Activated T-helper 9 cell treated with anti-CD3 and anti-CD28 coated beads, Interleukin-2, amount 50 U/mL, for 16 hours (primary cell): ENCODE measurements around the gene GASK1A.

Experiments used
- DNase-seq: peaks from one replicate; pipeline ENCODE4 v3.0.0-alpha.2; 2020; ENCODE audit warnings: low read depth

The GASK1A gene

DNA sequence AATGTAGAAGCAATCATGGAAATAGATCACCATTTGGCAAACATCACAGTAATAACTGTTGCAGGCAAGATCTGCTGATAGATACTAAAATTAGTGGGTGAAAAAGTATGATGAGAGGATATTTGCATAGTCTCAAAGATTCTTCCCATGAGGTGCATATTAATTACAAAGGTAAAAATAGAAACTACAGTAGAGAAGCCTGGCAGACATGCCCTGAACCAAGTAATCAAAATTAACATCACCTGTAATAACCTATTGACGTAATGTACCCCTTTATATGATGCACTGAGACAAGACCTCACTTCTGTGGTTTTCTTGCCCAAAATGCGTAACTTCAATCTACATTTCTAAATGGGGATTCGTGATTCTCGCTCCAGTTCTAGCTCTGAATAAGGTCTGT, 112.4 kb downstream of the GASK1A start:
- no peak for DNase-seq

DNA sequence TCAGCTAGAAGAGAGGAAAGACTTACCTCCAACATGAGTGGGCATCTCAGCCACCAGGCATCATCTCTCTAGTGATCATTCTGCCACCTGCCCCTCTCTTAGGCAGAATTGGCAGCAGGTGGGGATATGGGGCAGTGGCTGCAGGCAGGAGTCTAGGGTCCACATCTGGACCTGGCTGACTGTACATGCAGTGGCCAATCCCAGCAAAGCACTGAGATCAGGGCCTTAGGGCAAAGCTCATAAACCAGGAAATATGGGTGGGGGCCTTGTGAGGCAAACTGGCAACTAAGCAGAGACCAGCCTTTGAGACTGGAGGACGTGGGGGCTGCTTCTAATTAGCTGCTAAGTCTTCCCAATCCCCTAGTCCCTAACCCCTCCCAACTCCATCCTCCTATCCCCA, 113.9 kb downstream of the GASK1A start:
- no peak for DNase-seq

DNA sequence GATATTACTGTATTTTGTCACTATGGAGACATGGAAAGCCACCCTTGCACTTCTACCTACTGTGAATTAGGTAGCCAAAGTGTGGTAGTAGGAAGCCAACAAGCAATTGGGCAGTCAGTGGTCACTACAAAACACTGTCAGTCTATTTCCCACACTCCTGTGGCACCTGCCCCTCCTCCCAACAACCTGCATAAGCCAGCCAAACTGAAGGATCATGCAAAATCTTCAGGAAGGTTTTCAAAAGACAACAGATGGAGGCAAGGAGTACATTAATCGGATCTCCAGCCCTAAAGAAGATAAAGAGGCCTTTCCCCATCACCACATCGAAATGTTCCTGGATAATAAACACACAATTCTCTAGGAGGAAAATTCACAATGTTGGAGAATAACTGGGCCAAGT, 114.9 kb downstream of the GASK1A start:
- DNase-seq = no peak

DNA sequence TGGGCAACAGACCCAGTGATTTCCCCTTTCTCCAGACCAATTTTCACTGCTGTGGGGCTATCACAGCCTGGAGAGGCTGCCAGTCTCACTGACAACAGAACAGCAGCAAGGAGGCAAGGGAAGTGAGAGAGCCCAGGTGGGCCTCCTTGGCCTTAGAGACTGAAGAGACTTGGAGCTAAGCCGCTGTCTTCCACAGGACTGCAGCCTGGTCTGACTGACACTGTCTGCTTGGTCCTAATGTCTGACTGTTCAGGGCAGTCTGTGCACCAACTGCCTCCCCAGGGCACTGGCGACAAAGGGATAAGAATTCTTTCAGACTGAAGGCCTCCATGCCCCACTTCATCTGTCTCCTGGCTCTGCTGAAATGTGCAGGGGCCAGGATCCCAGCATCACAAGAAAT, 115.3 kb downstream of the GASK1A start:
- DNase-seq = no peak

DNA sequence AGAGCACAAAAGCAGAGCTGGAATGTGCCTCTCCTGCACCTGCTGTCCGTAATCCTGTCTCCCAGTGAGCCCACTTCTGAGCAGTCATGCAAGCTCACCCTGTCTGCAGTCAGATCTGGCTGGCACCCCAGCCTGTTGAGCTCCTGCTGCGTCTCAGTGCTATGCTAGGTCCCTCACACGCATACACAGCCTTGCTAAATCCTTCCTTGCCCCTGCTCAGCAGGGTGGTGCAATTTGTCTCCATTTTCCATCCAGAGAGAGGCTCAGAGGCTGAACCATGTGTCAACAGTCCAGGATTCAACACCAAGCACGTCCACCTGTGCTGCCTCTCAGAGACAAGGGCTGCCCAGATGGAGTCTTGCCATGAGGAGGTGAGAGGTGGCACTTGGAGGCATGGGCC, 115.7 kb downstream of the GASK1A start:
- no peak for DNase-seq

DNA sequence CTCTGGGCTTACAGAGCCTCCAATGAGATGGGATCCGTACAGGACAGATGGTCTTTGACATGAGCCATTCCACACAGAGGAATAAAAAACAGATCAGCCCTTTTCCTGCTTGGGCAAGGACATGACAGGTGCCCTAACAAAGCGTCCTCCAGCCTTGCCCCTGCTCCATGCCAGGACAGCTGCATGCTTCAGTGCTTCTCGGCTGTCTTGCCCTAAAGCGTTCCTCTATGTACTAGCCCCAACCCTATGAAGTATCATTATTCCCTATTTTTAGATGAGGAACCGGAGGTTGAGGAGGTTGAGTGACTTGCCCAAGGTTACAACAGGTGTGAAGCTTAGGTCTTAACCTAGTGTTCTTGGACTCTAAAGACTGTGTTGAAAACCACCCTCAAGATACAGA, 116.3 kb downstream of the GASK1A start:
- DNase-seq = no peak

DNA sequence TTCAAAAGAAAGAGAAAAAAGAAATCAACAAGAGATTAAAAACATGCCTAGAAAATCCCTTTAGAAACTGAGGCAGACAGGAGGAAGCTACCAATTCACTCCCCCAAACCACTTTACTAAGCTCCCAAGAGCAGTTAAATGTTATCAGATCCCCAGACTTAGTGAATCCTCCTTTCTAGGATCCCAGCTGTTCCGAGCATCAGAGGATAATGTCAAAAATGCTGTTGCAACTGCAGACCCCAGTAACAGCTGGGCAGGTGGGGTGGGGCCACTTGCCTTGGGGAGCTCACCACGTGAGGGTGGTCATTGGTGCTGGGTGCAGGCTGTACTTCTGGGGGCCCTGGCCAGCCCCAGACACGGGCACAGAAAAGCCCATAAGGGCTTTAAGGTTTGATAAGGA, 117.7 kb downstream of the GASK1A start:
- DNase-seq = no peak

DNA sequence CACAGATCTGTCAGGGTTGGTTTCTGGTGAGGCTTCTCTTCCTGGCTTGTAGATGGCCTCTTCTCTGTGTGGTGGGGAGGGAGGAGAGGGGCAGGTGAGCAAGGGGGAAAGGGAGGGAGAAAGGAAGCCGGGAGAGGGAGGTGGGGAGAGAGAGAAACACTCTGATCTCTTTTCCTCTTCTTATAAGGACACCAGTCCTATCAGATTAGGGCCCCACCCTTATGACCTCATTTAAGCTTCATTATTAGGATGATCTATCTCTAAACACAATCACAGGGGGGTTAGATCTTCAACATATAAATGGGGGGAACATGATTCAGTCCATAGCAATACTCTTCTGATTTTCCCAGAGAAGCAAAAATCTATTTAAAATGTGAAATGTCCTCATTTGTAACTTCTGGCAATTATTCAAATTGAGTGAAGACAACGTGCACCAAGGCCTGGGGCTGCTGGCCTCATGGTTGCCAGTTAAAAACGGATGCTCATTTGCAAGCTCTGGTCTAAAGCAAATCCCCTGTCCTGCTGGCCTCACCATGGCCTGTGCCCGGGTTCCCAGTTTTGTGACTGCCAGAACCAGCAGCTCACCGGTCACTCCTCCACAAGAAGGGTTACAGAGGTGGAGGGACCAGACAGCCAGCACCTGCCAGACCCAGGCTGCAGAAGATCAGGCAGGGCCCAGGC, 118.4 kb downstream of the GASK1A start:
- no peak for DNase-seq

DNA sequence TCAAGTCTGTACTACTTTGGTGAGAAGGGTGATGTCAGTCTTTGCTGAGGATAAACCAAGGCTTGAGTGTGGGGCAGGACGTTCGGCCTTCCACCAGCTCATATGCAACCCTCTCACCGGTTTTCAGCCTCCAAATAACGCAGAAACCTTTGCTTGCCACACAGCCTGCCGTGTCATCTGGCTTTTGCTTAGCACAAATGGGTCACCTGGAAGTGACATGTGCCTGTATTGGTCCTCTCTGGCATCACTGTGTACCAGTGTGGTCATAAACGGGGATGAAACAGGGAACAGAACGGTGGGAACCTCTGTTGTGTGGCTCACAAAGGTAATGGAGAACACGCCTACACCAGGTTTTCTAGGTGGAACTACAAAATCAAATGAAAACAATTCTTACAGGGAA, 119.7 kb downstream of the GASK1A start:
- DNase-seq = no peak

DNA sequence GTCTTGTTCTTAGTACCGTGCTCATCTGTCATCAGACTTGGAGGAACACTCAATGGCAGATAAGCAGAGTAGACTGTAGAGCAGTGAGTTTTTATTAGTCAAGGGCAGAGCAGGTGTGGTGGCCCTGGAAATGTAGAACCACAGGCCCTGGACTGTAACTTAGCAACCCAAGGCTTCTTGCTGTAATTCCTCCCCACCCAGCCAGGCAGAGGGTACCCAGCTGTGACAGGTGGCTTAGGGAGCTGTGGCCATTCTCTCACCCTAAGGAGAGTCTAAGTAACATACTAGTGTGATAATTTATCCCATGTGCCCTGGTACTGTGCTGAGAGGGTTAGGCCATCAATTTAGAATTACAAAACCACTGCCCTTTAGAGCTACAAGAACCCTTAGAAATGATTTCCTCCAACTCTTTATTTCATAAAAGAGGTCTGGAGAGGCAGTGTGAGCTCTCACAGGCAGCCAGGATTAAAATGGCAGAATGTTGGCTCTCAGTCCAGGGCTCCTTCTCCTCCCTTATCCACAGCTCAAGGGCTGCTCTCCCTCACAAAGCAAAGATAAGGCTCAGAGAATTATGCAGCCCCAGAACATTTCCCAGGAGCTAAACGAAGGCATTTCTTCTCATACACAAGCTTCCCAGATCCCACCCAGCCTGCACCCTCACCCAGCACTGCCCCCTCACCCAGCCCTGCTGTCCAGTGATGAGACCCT, 123.8 kb downstream of the GASK1A start:
- no peak for DNase-seq

DNA sequence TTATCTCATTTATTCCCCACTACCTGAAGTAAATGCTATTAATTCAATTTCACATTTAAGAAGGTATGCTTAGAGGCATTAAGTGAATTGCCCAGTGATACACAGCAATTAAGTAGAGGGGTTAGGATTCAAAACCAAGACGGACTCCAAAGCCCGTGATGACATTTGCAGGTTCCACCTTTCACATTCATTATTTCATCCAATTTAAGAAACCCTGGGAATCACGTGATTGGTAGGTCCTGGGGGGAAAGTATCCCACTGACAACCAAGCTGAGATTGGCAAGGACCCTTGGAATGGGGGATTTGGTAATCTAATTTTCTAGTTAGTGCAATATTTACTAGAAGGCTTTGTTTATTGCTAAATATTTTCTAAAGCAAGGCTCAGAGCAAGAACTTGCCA, 124.9 kb downstream of the GASK1A start:
- no peak for DNase-seq

DNA sequence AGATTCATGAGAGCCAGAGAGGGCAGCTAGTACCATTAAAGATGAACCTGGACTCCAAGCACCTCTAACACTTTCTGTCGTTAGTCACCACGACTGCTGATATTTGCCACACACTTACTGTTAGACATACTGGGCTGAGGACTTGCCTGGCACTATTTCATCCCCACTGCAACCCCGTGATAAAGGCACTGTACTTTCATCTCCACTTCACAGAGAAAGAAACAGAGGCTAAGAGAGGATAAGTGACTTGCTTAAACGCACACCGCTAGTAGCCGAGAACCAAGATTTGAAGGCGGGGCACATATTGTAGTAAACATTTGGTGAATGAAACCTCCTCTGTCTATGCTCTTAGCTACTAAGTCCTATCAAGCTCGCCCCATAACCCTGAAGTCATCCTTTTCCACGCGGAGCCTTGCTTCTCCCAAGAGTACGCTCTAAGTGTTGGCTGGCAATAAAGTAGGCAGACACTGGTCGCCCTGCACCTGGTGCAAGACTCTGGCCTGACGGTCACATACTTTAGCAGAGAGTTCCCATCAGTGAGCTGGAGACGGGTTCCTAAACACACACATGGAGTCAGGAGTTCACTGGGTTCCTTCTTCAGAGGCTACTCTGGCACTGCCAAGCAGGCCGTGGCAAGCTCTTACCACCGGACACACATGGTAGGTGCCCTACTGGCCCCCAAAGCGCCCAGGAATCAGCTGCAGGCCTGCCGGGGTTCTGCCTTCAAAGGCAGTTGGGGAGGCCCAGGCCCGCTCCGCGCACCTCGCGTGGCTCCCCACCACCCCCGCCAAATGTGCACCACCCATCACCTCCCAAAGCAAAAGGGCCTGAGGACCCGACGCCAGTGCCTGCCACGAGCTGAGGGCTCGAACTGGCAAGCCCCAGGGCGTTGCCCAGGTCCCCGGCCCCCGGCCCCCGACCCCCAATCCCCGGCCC, 125.8 kb downstream of the GASK1A start:
- peak; percentile 9 for DNase-seq

DNA sequence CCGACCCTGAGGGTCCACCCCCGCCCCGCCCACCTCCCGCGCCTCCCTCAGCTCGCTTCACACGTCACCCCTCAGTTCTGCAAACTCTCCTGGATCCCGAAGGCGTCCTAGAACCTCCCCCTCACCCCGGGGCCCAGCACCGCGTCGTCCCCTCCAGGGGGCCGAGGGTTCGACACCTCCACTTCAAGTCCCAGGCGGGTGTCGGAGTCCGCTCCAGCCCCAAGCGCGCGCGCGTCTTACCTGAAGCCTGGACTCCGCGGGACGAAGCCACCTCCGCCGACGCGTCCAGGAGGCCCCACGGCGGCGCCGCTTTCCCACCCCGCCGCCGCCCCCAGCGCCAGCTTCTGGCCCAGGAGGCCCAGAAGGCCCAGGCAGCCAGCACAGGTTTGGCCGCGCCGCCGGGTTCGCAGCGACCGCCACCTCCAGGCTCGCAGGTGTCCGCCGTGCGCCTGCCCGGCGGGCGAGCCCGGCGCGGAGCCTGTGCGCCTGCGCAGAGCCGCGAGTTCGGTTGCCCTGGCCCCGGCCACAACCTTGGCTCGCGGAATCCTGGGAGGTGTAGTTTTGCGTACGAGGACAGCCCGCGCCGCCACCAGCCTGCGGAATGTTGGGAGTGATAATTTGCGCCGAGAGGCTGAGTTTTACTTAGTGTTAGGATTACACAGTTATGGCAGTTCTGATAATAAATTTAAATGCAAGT, 126.6 kb downstream of the GASK1A start, which contains the start of gene POMGNT2:
TSS of gene POMGNT2 (minus strand) at position 484 of the 697 bp plus-strand sequence. CDS start 24,648 bp downstream, outside the sequence.
- DNase-seq = peak; percentile 78

DNA sequence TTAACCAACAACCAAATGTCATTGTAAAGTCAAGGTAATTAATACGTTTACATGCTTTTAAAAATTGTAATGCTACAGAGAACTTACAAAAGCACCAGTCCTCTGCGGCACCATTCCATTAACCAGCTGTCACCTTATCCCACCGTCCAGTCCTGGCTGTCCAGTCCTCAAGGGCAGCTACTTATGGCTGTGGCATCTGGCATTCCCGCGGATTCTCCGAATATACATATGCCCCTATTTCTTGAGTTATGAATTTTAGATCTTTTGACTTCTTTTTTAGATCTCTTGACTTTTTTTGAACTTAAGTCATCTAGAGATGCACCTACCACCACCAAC, 127.2 kb downstream of the GASK1A start:
- DNase-seq = no peak
